Aorta (tissue), 5 donors: ENCODE data around the gene LRMDA. TPM values are rescaled to one million over a fixed set of nuclear protein-coding genes. Genes with fewer than 3 reads are reported as not detected.

Experiments used
- ATAC-seq: fragments of 200-7000 bp; cut with Tn5 transposase; one replicate; pipeline ENCODE4 v1.9.1; 2022; ENCODE audit warnings: moderate library complexity; ENCODE audit not compliant: low FRiP score
- DNase-seq, 2 donors: peaks; one replicate each; pipeline ENCODE4 v3.0.0-alpha.2; 2020
- H3K27ac ChIP-seq, 2 donors: one replicate each; pipeline ENCODE4 v1.5.1; 2013; ENCODE audit warnings: low read length in 2 of 2, mild to moderate bottlenecking in 2 of 2, moderate library complexity in 2 of 2, control low read depth in 1 of 2, inconsistent platforms in 1 of 2, low read depth in 1 of 2
- H3K27me3 ChIP-seq, 2 donors: one replicate each; pipeline ENCODE4 v1.6.1; 2013; ENCODE audit warnings: control low read depth in 1 of 2, low read length in 1 of 2, mild to moderate bottlenecking in 1 of 2, moderate library complexity in 1 of 2; ENCODE audit not compliant: insufficient read depth in 2 of 2, control insufficient read depth in 1 of 2
- H3K36me3 ChIP-seq, 2 donors: one replicate each; pipeline ENCODE4 v1.6.1; 2013; ENCODE audit warnings: control low read depth in 1 of 2, low read length in 1 of 2, mild to moderate bottlenecking in 1 of 2; ENCODE audit not compliant: insufficient read depth in 2 of 2, control insufficient read depth in 1 of 2
- H3K4me1 ChIP-seq, 2 donors: one replicate each; pipeline ENCODE4 v1.6.1; 2013; ENCODE audit warnings: low read length in 2 of 2, control low read depth in 1 of 2, mild to moderate bottlenecking in 1 of 2, moderate library complexity in 1 of 2; ENCODE audit not compliant: insufficient read depth in 2 of 2, control insufficient read depth in 1 of 2
- H3K4me3 ChIP-seq, 2 donors: one replicate each; pipeline ENCODE4 v1.5.1; 2013; ENCODE audit warnings: low read length in 2 of 2, control low read depth in 1 of 2, mild to moderate bottlenecking in 1 of 2
- H3K9me3 ChIP-seq: one replicate; pipeline ENCODE4 v1.6.1; 2013; ENCODE audit warnings: mild to moderate bottlenecking, low read length; ENCODE audit not compliant: control insufficient read depth
- WGBS, 2 donors: extraction: QIAGEN DNeasy Blood & Tissue Kit; methylation state at CpG; one replicate each; pipeline ENCODE4 v1.1.7; 2013; 5-methylcytosine and 5-hydroxymethylcytosine counted together
- intact Hi-C, 2 donors: fragments of 100-400 bp; cut with DNase I; formaldehyde crosslinking; loops; one replicate each; pipeline versions ENCODE4 v1.14.2 to v1.15.0; 2022
- polyA plus RNA-seq, 2 donors: library from polyadenylated mRNA; stranded (reverse); fragments of 200-250 nt; gene quantifications; one replicate each; pipeline ENCODE4 v1.2.3, GENCODE V29; 2013
- total RNA-seq, 2 donors: library from RNA; stranded (reverse); fragmentation: NEBNext Ultra II Directional; extraction: Animal tissue kit (Norgen Biotek cat#: 25700); gene quantifications; one replicate each; pipeline ENCODE4 v1.2.1, GENCODE V29; 2021
- donor health status: healthy with polysubstance abuse.
- donor health status: Bipolar disorder and iron deficiency.
- donor health status: DM: no; HTN: no; CAD: no.
- donor health status: DM: no; HTN: no; CAD: no.
- donor health status: DM: yes; HTN: yes; CAD: no.

The LRMDA gene
- total and polyA plus RNA-seq, 4 donors: 7.4 to 25.7 (median 14.7) TPM

DNA sequence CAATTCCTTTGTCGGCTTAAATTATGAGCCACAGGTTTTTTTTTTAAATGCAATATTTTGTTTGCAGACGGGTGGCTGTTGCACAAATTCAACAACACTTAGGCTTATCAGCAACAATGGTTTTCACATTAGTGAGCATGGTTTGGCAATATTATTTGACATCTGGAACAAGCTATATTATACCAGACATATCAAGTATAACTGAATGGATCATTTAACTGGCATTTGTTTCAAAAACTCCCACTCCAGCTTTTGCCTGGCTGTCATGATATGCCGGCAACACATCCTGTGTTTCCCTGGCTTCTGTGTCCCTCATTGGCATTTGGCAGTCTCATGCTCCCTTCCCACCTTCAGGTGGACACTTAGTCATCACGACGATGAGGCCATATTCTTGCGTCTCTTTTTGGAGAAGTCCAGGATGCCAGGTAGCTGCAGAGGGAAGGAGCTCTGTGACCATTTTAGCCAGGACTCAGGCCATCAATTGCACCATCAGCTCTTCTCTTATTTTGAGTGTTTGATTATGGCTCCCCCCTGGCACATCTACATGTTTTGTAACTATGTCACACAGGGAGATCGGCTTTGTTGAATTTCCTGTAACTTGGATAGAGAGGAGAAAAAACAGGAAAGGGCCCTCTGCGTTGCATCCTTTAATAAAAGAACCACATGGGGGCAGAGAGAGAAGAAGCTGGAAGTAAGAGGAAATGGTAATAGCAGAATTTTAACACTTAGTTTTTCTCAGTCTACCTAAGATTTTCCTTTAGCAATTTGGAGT lies 413.9 kb downstream of the LRMDA start:
- H3K4me1 ChIP-seq: no peaks in the 10 kb centered on the region
- H3K4me3 ChIP-seq: no peak overlapping the region
- DNase-seq: no peak
- no peaks in the 10 kb centered on the region for H3K9me3 ChIP-seq
- WGBS, 2 donors: 84 to 86% methylated on average over 8 of the region's 8 CpGs
- no peaks in the 10 kb centered on the region for H3K27me3 ChIP-seq
- intact Hi-C loops: no loop called here
- H3K27ac ChIP-seq: no peak overlapping the region
- ATAC-seq: no peak
- no peaks in the 10 kb centered on the region for H3K36me3 ChIP-seq

DNA sequence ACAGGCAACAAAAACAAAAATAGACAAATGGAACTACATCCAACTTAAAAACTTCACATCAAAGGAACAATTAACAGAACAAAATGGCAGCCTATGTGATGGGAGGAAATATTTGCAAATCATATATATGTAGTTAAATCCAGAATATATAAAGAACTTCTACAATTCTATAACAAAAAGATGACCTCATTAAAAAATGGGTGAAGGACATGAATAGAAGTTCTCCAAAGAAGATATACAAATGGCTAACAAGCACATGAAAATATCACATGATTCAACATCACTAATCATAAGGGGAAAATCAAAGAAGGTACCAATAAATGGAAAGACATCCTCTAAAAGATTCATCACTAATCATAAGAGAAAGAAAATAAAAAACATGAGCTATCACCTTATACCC lies 416.1 kb downstream of the LRMDA start:
- no peaks in the 10 kb centered on the region for H3K9me3 ChIP-seq
- intact Hi-C loops: no loop called here
- ATAC-seq: no peak

DNA sequence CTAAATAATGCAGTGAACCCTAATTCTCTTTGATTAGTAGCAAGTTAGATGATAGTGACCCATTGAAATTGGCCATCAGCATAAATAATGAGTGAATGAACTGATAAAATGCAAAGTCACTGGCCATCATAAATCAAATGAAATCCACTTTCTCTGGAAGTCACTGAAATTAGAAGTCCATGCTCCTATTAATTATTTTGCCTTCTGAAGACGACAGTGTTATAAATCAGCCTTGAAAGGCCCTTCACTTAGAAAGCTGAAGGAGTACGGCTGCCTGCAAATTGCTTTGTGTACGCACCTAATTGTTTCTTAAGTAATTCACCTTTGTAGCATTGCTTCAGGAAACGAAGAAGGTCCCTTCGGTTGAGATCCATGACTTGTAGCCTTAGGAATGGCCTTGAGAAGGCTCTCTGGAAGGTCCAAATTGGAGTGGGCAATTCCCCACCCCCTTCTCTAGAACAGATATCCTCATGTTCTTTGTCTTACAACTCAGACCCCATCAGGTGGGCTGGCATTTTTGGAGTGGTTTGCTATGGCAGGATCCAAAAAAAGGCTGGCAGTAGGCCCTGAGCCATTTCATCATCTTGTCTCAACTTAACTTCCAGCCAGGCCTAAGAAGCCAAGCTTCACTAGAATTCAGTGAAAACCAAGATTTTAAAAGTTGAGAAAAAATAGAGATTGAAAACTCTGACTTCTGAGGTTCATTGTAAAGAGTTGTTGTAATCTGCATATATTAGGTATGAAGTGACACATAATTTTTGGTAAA lies 420.3 kb downstream of the LRMDA start:
- no peak for DNase-seq
- H3K4me3 ChIP-seq: no peak overlapping the region
- H3K27ac ChIP-seq: no peak overlapping the region
- no peaks in the 10 kb centered on the region for H3K27me3 ChIP-seq
- H3K36me3 ChIP-seq: no peaks in the 10 kb centered on the region
- WGBS, 2 donors: 82 to 88% methylated on average over 5 of the region's 5 CpGs
- no peak for ATAC-seq
- H3K9me3 ChIP-seq: no peaks in the 10 kb centered on the region
- no peaks in the 10 kb centered on the region for H3K4me1 ChIP-seq
- intact Hi-C loops: no loop called here

More for the DNA sequence above, 416.1 kb downstream of the LRMDA start:
- no peak for DNase-seq
- Histone ChIP-seq H3K27ac (no peak overlapping the region), H3K4me3 (no peak overlapping the region), H3K36me3 (no peaks in the 10 kb centered on the region), H3K4me1 (no peaks in the 10 kb centered on the region), H3K27me3 (no peaks in the 10 kb centered on the region)

DNA sequence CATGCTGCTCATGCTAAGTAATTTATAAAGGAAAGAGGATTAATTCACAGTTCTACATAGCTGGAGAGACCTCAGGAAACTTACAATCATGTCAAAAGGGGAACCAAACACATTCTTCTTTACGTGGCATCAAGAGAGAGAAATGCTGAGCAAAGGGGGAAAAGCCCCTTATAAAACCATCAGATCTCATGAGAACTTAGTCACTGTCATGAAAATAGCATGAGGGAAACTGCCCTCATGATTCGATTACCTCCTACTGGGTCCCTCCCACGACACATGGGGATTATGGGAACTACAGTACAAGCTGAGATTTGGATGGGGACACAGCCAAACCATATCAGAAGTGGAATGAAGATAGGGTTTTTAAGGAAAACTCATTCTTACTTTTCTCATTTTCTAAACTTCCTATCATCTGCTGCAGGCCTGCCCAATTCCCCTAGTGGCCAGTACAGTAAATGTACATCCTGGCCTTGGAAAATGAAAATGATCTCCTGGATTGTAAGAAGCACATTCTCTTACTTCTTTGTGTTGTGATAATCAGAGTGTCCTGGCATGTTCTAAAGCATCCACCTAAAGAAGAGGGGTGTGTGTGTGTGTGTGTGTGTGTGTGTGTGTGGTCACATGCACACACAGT lies 421.5 kb downstream of the LRMDA start:
- 53 to 88% methylated on average over 3 of the region's 3 CpGs for WGBS, 2 donors
- no peak for DNase-seq
- intact Hi-C loops: no loop called here
- Histone ChIP-seq H3K9me3 (no peaks in the 10 kb centered on the region), H3K27ac (no peak overlapping the region), H3K4me3 (no peak overlapping the region), H3K36me3 (no peaks in the 10 kb centered on the region), H3K4me1 (no peaks in the 10 kb centered on the region), H3K27me3 (no peaks in the 10 kb centered on the region)
- no peak for ATAC-seq

DNA sequence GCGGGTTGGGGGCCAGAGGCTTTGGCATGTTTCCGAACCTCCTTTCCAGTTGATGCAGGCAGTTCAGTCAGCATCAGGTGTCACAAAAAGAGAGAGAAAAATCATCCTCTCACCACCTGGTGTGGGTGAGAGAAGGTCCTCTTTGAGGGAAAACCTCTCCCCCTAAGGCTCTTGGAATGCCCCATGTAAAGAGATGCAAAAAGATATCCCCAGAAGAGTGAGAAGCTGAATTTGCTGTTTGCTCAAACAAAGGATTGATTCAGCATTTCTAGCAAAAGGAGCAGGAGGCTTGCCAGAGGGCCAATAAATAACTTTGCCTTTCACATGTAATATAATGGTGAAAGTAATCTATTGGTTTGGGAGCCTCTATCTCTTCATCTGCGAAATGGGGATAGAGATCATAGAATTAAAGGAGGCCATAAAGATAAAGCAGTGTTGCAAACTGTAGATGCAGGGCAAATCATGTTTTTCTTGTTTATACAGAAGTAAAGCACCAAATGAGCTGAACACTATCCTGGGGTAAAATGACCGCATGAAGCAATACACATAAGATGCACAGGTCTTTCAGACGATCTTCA lies 425.9 kb downstream of the LRMDA start:
- Histone ChIP-seq H3K9me3 (no peaks in the 10 kb centered on the region), H3K4me1 (no peaks in the 10 kb centered on the region), H3K27me3 (no peaks in the 10 kb centered on the region), H3K27ac (no peak overlapping the region), H3K36me3 (no peaks in the 10 kb centered on the region), H3K4me3 (no peak overlapping the region)
- 75 to 80% methylated on average over 5 of the region's 5 CpGs for WGBS, 2 donors
- intact Hi-C loops: no loop called here
- DNase-seq (no peak), ATAC-seq (no peak)

DNA sequence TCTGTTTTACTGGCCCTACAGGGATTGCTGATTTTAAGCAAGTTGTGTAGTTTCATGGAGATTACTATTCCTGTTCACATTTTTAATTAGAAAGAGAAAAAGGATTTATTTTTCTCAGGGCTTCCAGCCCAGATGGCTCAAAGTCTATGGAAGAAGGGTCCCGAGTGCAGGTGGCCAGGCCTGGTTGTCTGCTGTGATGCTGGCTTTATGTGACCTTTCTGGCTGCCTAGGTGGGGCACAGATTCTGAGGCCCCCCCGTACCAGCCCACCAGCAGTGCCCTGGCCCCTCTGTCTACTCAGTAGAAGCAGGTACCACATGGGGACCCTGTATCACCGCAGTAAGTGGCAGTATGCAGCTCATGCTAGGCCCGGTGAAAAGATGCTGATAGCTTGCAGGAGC lies 426.5 kb downstream of the LRMDA start:
- ATAC-seq: no peak
- Histone ChIP-seq H3K4me1 (no peaks in the 10 kb centered on the region), H3K36me3 (no peaks in the 10 kb centered on the region), H3K27ac (no peak overlapping the region), H3K4me3 (no peak overlapping the region), H3K9me3 (no peaks in the 10 kb centered on the region), H3K27me3 (no peaks in the 10 kb centered on the region)
- no peak for DNase-seq
- intact Hi-C loops: no loop called here
- WGBS, 2 donors: 97% methylated on average over 4 of the region's 4 CpGs

DNA sequence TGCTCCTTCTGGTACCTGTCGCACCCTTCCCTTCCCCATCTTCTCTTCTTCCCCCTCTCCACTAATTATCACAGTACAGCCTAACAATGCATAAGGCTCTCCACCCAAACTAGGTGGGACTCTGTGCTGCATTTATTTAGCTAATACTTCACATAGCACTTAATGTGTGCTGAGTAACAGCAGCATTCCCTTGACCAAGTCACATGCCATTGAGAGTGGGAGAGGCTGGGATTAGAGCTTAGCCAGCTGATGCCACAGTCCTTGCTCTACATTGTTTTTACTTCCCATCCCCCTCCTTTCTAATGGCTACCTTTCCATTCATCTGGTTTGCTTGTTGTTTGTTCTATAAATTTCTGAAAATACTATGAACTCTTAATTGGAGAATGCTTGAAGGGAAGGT lies 426.9 kb downstream of the LRMDA start:
- ATAC-seq: no peak

DNA sequence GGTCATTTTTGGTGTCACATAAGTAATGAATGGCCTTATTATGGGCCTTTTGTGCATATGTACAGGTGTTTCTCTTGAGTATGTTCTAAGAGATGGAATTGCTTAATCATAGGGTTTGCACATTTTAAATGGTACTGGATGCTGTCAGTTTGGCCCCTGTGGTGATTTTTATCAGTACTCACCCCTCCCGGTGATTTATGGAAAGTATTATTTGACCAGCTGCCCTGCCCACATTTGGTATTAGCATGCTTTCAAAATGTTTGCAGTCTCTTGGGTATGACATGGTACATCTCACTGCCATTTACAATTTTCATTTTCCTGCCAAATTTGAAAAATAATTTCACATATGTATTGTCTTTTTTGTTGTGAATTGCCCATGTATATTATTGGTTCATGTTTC lies 427.7 kb downstream of the LRMDA start:
- Histone ChIP-seq H3K4me3 (no peak overlapping the region), H3K4me1 (no peaks in the 10 kb centered on the region), H3K9me3 (no peaks in the 10 kb centered on the region), H3K36me3 (no peaks in the 10 kb centered on the region), H3K27me3 (no peaks in the 10 kb centered on the region), H3K27ac (no peak overlapping the region)
- 0 to 97% methylated on average over 1 of the region's 1 CpG for WGBS, 2 donors
- ATAC-seq (no peak), DNase-seq (no peak)
- intact Hi-C loops: no loop called here

More for the DNA sequence above, 426.9 kb downstream of the LRMDA start:
- 97 to 100% methylated on average over 1 of the region's 1 CpG for WGBS, 2 donors
- H3K4me1 ChIP-seq: no peaks in the 10 kb centered on the region
- no peaks in the 10 kb centered on the region for H3K36me3 ChIP-seq
- no peaks in the 10 kb centered on the region for H3K9me3 ChIP-seq
- no peaks in the 10 kb centered on the region for H3K27me3 ChIP-seq
- no peak overlapping the region for H3K27ac ChIP-seq
- H3K4me3 ChIP-seq: no peak overlapping the region
- DNase-seq: no peak
- intact Hi-C loops: no loop called here
